Measurements from ENCODE around the gene LRRC1. TPM values are rescaled to one million over a fixed set of nuclear protein-coding genes. Genes with fewer than 3 reads are reported as not detected.

The LRRC1 gene
- total RNA-seq, 1 experiment from 2014 or later, result 10.3 TPM

- no peak overlapping the region for H3K27ac Mint-ChIP-seq
- H3K4me1 Mint-ChIP-seq, result peaks cover 18% of the 10 kb centered on the region in 2 experiments
Measured at GRCh38 chr6:53824714-53825113, 29.9 kb downstream of the LRRC1 start.

More at GRCh38 chr6:53824714-53825113, 29.9 kb downstream of the LRRC1 start:
- TF ChIP-seq, protein P1, sequence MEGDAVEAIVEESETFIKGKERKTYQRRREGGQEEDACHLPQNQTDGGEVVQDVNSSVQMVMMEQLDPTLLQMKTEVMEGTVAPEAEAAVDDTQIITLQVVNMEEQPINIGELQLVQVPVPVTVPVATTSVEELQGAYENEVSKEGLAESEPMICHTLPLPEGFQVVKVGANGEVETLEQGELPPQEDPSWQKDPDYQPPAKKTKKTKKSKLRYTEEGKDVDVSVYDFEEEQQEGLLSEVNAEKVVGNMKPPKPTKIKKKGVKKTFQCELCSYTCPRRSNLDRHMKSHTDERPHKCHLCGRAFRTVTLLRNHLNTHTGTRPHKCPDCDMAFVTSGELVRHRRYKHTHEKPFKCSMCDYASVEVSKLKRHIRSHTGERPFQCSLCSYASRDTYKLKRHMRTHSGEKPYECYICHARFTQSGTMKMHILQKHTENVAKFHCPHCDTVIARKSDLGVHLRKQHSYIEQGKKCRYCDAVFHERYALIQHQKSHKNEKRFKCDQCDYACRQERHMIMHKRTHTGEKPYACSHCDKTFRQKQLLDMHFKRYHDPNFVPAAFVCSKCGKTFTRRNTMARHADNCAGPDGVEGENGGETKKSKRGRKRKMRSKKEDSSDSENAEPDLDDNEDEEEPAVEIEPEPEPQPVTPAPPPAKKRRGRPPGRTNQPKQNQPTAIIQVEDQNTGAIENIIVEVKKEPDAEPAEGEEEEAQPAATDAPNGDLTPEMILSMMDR (conservative IDR thresholded peaks at IDR 0.05), result no peak
- Histone ChIP-seq H2BK15ac (ENCODE audit: low read depth, low read length) (no peak overlapping the region), H4K91ac (ENCODE audit: insufficient read length, low read depth, low read length) (no peak overlapping the region), H3K18ac (ENCODE audit: insufficient read length, low read depth, low read length) (no peak overlapping the region), H3K9ac (ENCODE audit: extremely low read depth, insufficient read length, low read length) (no peak overlapping the region), H3K4me1 (ENCODE audit: insufficient read depth, low read length) (peaks cover 7% of the 10 kb centered on the region), H2AK5ac (ENCODE audit: insufficient read length, low read length) (no peak overlapping the region), H4K5ac (ENCODE audit: insufficient read length, low read depth, low read length) (no peak overlapping the region), H2BK12ac (ENCODE audit: insufficient read length, low read depth, low read length) (no peak overlapping the region), H3K4me2 (ENCODE audit: insufficient read depth, insufficient read length, low read length) (no peak overlapping the region), H3T11ph (ENCODE audit: low read length) (no peak overlapping the region), H4K20me1 (ENCODE audit: control insufficient read depth, insufficient read depth, insufficient read length) (peaks cover 2% of the 10 kb centered on the region), H3K56ac (ENCODE audit: insufficient read length, low read depth, low read length) (no peak overlapping the region), H2BK5ac (ENCODE audit: insufficient read length, low read length) (no peak overlapping the region), H3K27me3 (ENCODE audit: insufficient read depth, low read length) (no peaks in the 10 kb centered on the region), H3K27ac (ENCODE audit: insufficient read length, low read depth, low read length) (no peak overlapping the region), H3K9me3 (ENCODE audit: control insufficient read depth, low read depth, low read length) (no peaks in the 10 kb centered on the region), H4K8ac (replicated peaks; ENCODE audit: insufficient read length, low read depth, low read length) (no peak overlapping the region), H3K14ac (ENCODE audit: insufficient read depth, low read length) (no peak overlapping the region), H2AFZ (ENCODE audit: low read length) (no peak overlapping the region), H3K79me2 (ENCODE audit: insufficient read depth, low read length) (peaks cover 4% of the 10 kb centered on the region; the same call in 1 of the 2 replicates), H3K79me1 (ENCODE audit: insufficient read depth, low read depth, low read length, poor library complexity, severe bottlenecking) (no peaks in the 10 kb centered on the region), H3K4ac (ENCODE audit: low read depth, low read length) (no peak overlapping the region), H3K23ac (ENCODE audit: insufficient read length, low read depth, low read length) (no peak overlapping the region), H2BK20ac (ENCODE audit: low read depth, low read length, poor library complexity, severe bottlenecking) (no peak overlapping the region), H3K23me2 (ENCODE audit: insufficient read length, low read depth, low read length, poor library complexity, severe bottlenecking) (no peaks in the 10 kb centered on the region), H2BK120ac (ENCODE audit: low read depth, low read length, poor library complexity, severe bottlenecking) (no peak overlapping the region)
- H3K4me3 Mint-ChIP-seq, result no peak overlapping the region
- H3K9me3 Mint-ChIP-seq, result no peaks in the 10 kb centered on the region
- H3K27me3 Mint-ChIP-seq (ENCODE audit: low read depth), result no peaks in the 10 kb centered on the region
- WGBS (ENCODE audit: extremely low coverage, insufficient read length, low lambda C conversion rate), result no CpG with 5 or more reads among the region's 1 CpG
- no peaks in the 10 kb centered on the region for H3K36me3 Mint-ChIP-seq (ENCODE audit: insufficient read depth in 1 of 3, low read depth in 3 of 3)
- DNase-seq, result no peak

Measured in H9 (cell line).